Measurements from ENCODE around the gene CD163. TPM values are rescaled to one million over a fixed set of nuclear protein-coding genes. Genes with fewer than 3 reads are reported as not detected.
A peak's percentile ranks its signal among the peaks of the same experiment; 100 is the strongest.
"Not testable (repeated sequence)": the region's sequence is repeated elsewhere in the genome, so short reads cannot be mapped to it uniquely, and the experiment has no call there.

The CD163 gene
- total RNA-seq, 1 donor from 2014 or later, result not detected

GRCh38 chr12:7448099-7448498 is 55.5 kb downstream of the CD163 start:
- Histone ChIP-seq H3K27me3 (ENCODE audit: control insufficient read depth, insufficient read depth, low read length) (no peaks in the 10 kb centered on the region), H3K4me3 (ENCODE audit: low read depth, low read length) (no peak overlapping the region), H3K36me3 (ENCODE audit: control insufficient read depth, insufficient read depth, low read length) (no peaks in the 10 kb centered on the region)
- no peak for FAIRE-seq
- no peak for TF ChIP-seq CTCF (IDR thresholded peaks at IDR 0.05; ENCODE audit: insufficient read depth, low read length, severe bottlenecking)
- no peak for DNase-seq (ENCODE audit: low read depth)

- H3K27me3 ChIP-seq (ENCODE audit: control insufficient read depth, insufficient read depth, low read length), result no peaks in the 10 kb centered on the region
- no peak overlapping the region for H3K4me3 ChIP-seq (ENCODE audit: low read depth, low read length)
- DNase-seq (ENCODE audit: low read depth) (no peak), FAIRE-seq (no peak)
- no peak for TF ChIP-seq CTCF (IDR thresholded peaks at IDR 0.05; ENCODE audit: insufficient read depth, low read length, severe bottlenecking)
- no peaks in the 10 kb centered on the region for H3K36me3 ChIP-seq (ENCODE audit: control insufficient read depth, insufficient read depth, low read length)
Measured at GRCh38 chr12:7444537-7444936, 59.0 kb downstream of the CD163 start.

GRCh38 chr12:7444076-7444475 is 59.5 kb downstream of the CD163 start, which contains the start of gene CD163L1:
TSS of gene CD163L1 (minus strand) at chr12:7444153. CDS start at chr12:7444127, 26 bp downstream.
- DNase-seq (ENCODE audit: low read depth) (no peak), FAIRE-seq (no peak)
- no peaks in the 10 kb centered on the region for H3K36me3 ChIP-seq (ENCODE audit: control insufficient read depth, insufficient read depth, low read length)
- H3K4me3 ChIP-seq (ENCODE audit: low read depth, low read length), result no peak within 1 kb of the TSS
- no peaks in the 10 kb centered on the region for H3K27me3 ChIP-seq (ENCODE audit: control insufficient read depth, insufficient read depth, low read length)
- TF ChIP-seq CTCF (IDR thresholded peaks at IDR 0.05; ENCODE audit: insufficient read depth, low read length, severe bottlenecking), result no peak

GRCh38 chr12:7441216-7441615 is 62.4 kb downstream of the CD163 start:
- H3K27me3 ChIP-seq (ENCODE audit: control insufficient read depth, insufficient read depth, low read length), result no peaks in the 10 kb centered on the region
- no peaks in the 10 kb centered on the region for H3K36me3 ChIP-seq (ENCODE audit: control insufficient read depth, insufficient read depth, low read length)
- H3K4me3 ChIP-seq (ENCODE audit: low read depth, low read length), result no peak overlapping the region
- no peak for TF ChIP-seq CTCF (IDR thresholded peaks at IDR 0.05; ENCODE audit: insufficient read depth, low read length, severe bottlenecking)
- DNase-seq (ENCODE audit: low read depth) (no peak), FAIRE-seq (no peak)

GRCh38 chr12:7439579-7440505 is 63.7 kb downstream of the CD163 start:
- Histone ChIP-seq H3K36me3 (ENCODE audit: control insufficient read depth, insufficient read depth, low read length) (no peaks in the 10 kb centered on the region), H3K27me3 (ENCODE audit: control insufficient read depth, insufficient read depth, low read length) (no peaks in the 10 kb centered on the region), H3K4me3 (ENCODE audit: low read depth, low read length) (peak overlapping the region; percentile 34)
- DNase-seq (ENCODE audit: low read depth), result peak; percentile 36
- peak; percentile 75 for FAIRE-seq
- no peak for TF ChIP-seq CTCF (IDR thresholded peaks at IDR 0.05; ENCODE audit: insufficient read depth, low read length, severe bottlenecking)

GRCh38 chr12:7438291-7438995 is 65.1 kb downstream of the CD163 start:
- peak; percentile 23 for FAIRE-seq
- not testable (repeated sequence) for H3K36me3 ChIP-seq (ENCODE audit: control insufficient read depth, insufficient read depth, low read length); H3K27me3 ChIP-seq (ENCODE audit: control insufficient read depth, insufficient read depth, low read length); DNase-seq (ENCODE audit: low read depth); H3K4me3 ChIP-seq (ENCODE audit: low read depth, low read length)

- not testable (repeated sequence) for DNase-seq (ENCODE audit: low read depth); H3K27me3 ChIP-seq (ENCODE audit: control insufficient read depth, insufficient read depth, low read length); FAIRE-seq; H3K4me3 ChIP-seq (ENCODE audit: low read depth, low read length); H3K36me3 ChIP-seq (ENCODE audit: control insufficient read depth, insufficient read depth, low read length)
Measured at GRCh38 chr12:7437494-7437893, 66.1 kb downstream of the CD163 start.

All from bronchial epithelial cell (primary cell).